Measurements from ENCODE around the gene GRAP2. TPM values are rescaled to one million over a fixed set of nuclear protein-coding genes. Genes with fewer than 3 reads are reported as not detected.

GRAP2 gene
- total and polyA plus RNA-seq, 2 of the 8 experiments (the other 6 are each of a cell fraction or from before 2014, with no cell fraction given) = 0.08 TPM; not detected in 1

DNA sequence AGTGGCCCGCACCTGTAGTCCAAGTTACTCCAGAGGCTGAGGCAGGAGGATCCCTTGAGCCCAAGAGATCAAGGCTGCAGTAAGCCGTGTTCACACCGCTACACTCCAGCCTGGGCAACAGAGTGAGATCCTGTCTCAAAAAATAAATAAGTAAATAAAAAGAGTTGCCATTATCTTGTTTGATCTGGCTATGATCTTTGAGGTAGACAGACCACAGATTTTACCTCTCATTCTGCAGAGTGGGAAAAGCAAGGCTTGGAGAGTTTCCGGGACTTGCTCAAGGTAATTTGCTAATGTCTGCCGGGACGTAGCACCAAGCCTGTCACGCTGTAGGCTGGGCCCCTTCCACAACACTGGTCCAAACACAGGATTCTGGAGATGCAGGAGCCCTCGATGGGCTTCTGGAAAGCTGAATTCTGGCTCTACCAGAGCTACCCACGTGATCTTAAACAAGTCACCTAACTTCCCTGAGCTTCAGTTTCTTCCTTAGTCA, 6.8 kb downstream of the GRAP2 start:
- H2BK120ac ChIP-seq (replicated peaks; ENCODE audit: low read depth, low read length) = no peak overlapping the region
- POLR2A ChIA-PET (ENCODE audit: partially characterized antibody) = no interaction called here
- 94% methylated on average over 9 of the region's 9 CpGs; no CpG with 5 or more reads in 1 of the 2 experiments for WGBS, 2 experiments (ENCODE audit: extremely low coverage in 1 of 2, insufficient coverage in 1 of 2, insufficient read length in 1 of 2, insufficient replicate concordance in 2 of 2, low coverage in 1 of 2, low lambda C conversion rate in 2 of 2, missing lambda C conversion rate in 1 of 2)
- H4K8ac ChIP-seq (ENCODE audit: extremely low read depth, insufficient read depth, low read length) = no peak overlapping the region
- H3K27me3 ChIP-seq (replicated peaks in 1 of 4; ENCODE audit: control insufficient read depth in 3 of 4, extremely low read depth in 1 of 4, insufficient read depth in 3 of 4, low read length in 3 of 4) = peaks cover 0 to 1% (median 0%) of the 10 kb centered on the region in 4 experiments; a peak in 1 of 7 replicates
- no peak overlapping the region for H2AFZ ChIP-seq (ENCODE audit: low read length)
- no peak overlapping the region for H3K14ac ChIP-seq (ENCODE audit: insufficient read length)
- DNase-seq (ENCODE audit: low read depth in 1 of 2, low spot score in 2 of 2) (no peak), FAIRE-seq (no peak)
- H3K9me3 ChIP-seq (ENCODE audit: insufficient read depth in 2 of 2, low read depth in 1 of 2, low read length in 1 of 2) = no peaks in the 10 kb centered on the region; a peak in 1 of 4 replicates
- no peaks in the 10 kb centered on the region for H4K20me1 ChIP-seq (replicated peaks in 1 of 2; ENCODE audit: control insufficient read depth in 1 of 2, insufficient read depth in 2 of 2, low read length in 2 of 2)
- no peak overlapping the region for H2BK15ac ChIP-seq (ENCODE audit: low read length)
- H3K4me2 ChIP-seq (ENCODE audit: insufficient read depth in 1 of 2, low read depth in 2 of 2, low read length in 2 of 2) = no peak overlapping the region
- no peak overlapping the region for H4K91ac ChIP-seq (replicated peaks; ENCODE audit: insufficient read length, low read length)
- H3K9ac ChIP-seq (replicated peaks in 1 of 4; ENCODE audit: extremely low read depth in 1 of 4, low read depth in 3 of 4, low read length in 3 of 4) = no peak overlapping the region
- CTCF ChIA-PET (ENCODE audit: partially characterized antibody) = no interaction called here
- no peaks in the 10 kb centered on the region for H3K79me1 ChIP-seq (ENCODE audit: low read depth, low read length)
- H2BK5ac ChIP-seq (ENCODE audit: low read depth, low read length) = no peak overlapping the region
- no peak overlapping the region for H3K23ac ChIP-seq (ENCODE audit: insufficient read length)
- H4K5ac ChIP-seq (ENCODE audit: insufficient read length, low read depth, low read length) = no peak overlapping the region
- H3K27ac ChIP-seq (ENCODE audit: low read depth, low read length) = no peak overlapping the region
- H3K4me3 ChIP-seq (ENCODE audit: extremely low read depth in 1 of 4, insufficient read depth in 2 of 4, low read depth in 3 of 4, low read length in 4 of 4) = no peak overlapping the region
- H3K23me2 ChIP-seq (ENCODE audit: low read depth, low read length) = no peaks in the 10 kb centered on the region
- H3K4me1 ChIP-seq (replicated peaks in 1 of 4; ENCODE audit: control insufficient read depth in 3 of 4, insufficient read depth in 4 of 4, low read length in 3 of 4) = no peaks in the 10 kb centered on the region
- no peak overlapping the region for H3K56ac ChIP-seq (replicated peaks; ENCODE audit: insufficient read length, low read depth, low read length)
- H2BK12ac ChIP-seq (ENCODE audit: low read depth, low read length) = no peak overlapping the region
- no peak overlapping the region for H3K4ac ChIP-seq (replicated peaks; ENCODE audit: insufficient read length, low read depth, low read length)
- no peak overlapping the region for H2AK5ac ChIP-seq (ENCODE audit: low read depth, low read length)
- H3K79me2 ChIP-seq (ENCODE audit: control insufficient read depth in 1 of 2, insufficient read depth in 2 of 2, low read length in 2 of 2) = no peaks in the 10 kb centered on the region
- no peak overlapping the region for H3K18ac ChIP-seq (ENCODE audit: extremely low read depth, low read length)
- no peak overlapping the region for H2BK20ac ChIP-seq (ENCODE audit: low read length)
- no peak for TF ChIP-seq BACH1 (IDR thresholded peaks at IDR 0.05; ENCODE audit: low read length)
- no peak for TF ChIP-seq GTF2F1 (IDR thresholded peaks at IDR 0.05; ENCODE audit: borderline replicate concordance, low read depth, low read length)
- TF ChIP-seq SP4 (IDR thresholded peaks at IDR 0.05; ENCODE audit: low read length) = no peak
- TF ChIP-seq KDM1A (IDR thresholded peaks at IDR 0.05; ENCODE audit: borderline replicate concordance, low read length) = no peak
- TF ChIP-seq RFX5 (IDR thresholded peaks at IDR 0.05; ENCODE audit: borderline replicate concordance, low read depth, low read length) = no peak
- TF ChIP-seq POLR2A (IDR thresholded peaks at IDR 0.05; ENCODE audit: control extremely low read depth in 1 of 2, low read depth in 2 of 2, low read length in 2 of 2) = no peak
- TF ChIP-seq POU5F1 (IDR thresholded peaks at IDR 0.05; ENCODE audit: low read depth, low read length) = no peak
- TF ChIP-seq, protein P1, sequence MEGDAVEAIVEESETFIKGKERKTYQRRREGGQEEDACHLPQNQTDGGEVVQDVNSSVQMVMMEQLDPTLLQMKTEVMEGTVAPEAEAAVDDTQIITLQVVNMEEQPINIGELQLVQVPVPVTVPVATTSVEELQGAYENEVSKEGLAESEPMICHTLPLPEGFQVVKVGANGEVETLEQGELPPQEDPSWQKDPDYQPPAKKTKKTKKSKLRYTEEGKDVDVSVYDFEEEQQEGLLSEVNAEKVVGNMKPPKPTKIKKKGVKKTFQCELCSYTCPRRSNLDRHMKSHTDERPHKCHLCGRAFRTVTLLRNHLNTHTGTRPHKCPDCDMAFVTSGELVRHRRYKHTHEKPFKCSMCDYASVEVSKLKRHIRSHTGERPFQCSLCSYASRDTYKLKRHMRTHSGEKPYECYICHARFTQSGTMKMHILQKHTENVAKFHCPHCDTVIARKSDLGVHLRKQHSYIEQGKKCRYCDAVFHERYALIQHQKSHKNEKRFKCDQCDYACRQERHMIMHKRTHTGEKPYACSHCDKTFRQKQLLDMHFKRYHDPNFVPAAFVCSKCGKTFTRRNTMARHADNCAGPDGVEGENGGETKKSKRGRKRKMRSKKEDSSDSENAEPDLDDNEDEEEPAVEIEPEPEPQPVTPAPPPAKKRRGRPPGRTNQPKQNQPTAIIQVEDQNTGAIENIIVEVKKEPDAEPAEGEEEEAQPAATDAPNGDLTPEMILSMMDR (IDR thresholded peaks at IDR 0.05; ENCODE audit: control extremely low read depth in 1 of 3, insufficient read depth in 1 of 3, low read depth in 1 of 3, low read length in 3 of 3) = no peak
- TF ChIP-seq ASH2L (IDR thresholded peaks at IDR 0.05; ENCODE audit: low read length) = no peak
- TF ChIP-seq, protein P2, sequence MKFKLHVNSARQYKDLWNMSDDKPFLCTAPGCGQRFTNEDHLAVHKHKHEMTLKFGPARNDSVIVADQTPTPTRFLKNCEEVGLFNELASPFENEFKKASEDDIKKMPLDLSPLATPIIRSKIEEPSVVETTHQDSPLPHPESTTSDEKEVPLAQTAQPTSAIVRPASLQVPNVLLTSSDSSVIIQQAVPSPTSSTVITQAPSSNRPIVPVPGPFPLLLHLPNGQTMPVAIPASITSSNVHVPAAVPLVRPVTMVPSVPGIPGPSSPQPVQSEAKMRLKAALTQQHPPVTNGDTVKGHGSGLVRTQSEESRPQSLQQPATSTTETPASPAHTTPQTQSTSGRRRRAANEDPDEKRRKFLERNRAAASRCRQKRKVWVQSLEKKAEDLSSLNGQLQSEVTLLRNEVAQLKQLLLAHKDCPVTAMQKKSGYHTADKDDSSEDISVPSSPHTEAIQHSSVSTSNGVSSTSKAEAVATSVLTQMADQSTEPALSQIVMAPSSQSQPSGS (IDR thresholded peaks at IDR 0.05; ENCODE audit: low read length) = no peak
- TF ChIP-seq HDAC6 (IDR thresholded peaks at IDR 0.05; ENCODE audit: low read depth, low read length) = no peak
- no peaks in the 10 kb centered on the region for H3K36me3 ChIP-seq (ENCODE audit: control insufficient read depth in 2 of 4, insufficient read depth in 4 of 4, low read length in 3 of 4)

Data from H1 (cell line).